Body of pancreas (tissue), 4 donors: ENCODE data around the gene NRCAM. TPM values are rescaled to one million over a fixed set of nuclear protein-coding genes. Genes with fewer than 3 reads are reported as not detected.

Experiments
- ATAC-seq: fragments of 150-250 bp; one replicate; pipeline ENCODE4 v1.9.1; 2016
- DNase-seq, 4 donors: peaks; one replicate each; pipeline ENCODE4 v3.0.0-alpha.2; 2019
- H3K27ac ChIP-seq, 4 donors: fragments of 200-600 bp; sonication (generic); 1 replicate in 3 of 4; 2 replicates in 1 of 4; pipeline versions ENCODE4 v1.5.1 to v1.6.1; 2016 to 2019; ENCODE audit warnings: mild to moderate bottlenecking in 1 of 4, mixed read lengths in 1 of 4, moderate library complexity in 1 of 4
- H3K27me3 ChIP-seq, 2 donors: fragments of 200-600 bp; sonication (generic); one replicate each; pipeline ENCODE4 v1.6.0; 2016; ENCODE audit warnings: mild to moderate bottlenecking in 1 of 2
- H3K36me3 ChIP-seq, 2 donors: fragments of 200-600 bp; sonication (generic); replicated peaks in 1 of 2; 2 replicates each; pipeline ENCODE4 v1.5.1; 2016; ENCODE audit warnings: low read depth in 2 of 2; ENCODE audit not compliant: insufficient read depth in 1 of 2
- H3K4me1 ChIP-seq: fragments of 200-600 bp; sonication (generic); one replicate; pipeline ENCODE4 v1.6.0; 2016
- H3K4me3 ChIP-seq, 2 donors: fragments of 200-600 bp; sonication (generic); 1 replicate in 1 of 2; 2 replicates in 1 of 2; pipeline ENCODE4 v1.5.1; 2016 to 2019
- H3K9me3 ChIP-seq, 3 donors: fragments of 200-600 bp; sonication (generic); 1 replicate in 2 of 3; 2 replicates in 1 of 3; pipeline ENCODE4 v1.5.1; 2016
- POLR2A ChIP-seq, 3 donors: fragments of 450-650 bp; IDR thresholded peaks; one replicate each; pipeline ENCODE4 v1.6.1; 2016; ENCODE audit warnings: antibody characterized with exemption in 3 of 3, mild to moderate bottlenecking in 2 of 3
- WGBS, 2 donors: methylation state at CpG; one replicate each; pipeline ENCODE4 v1.1.5; 2017; 5-methylcytosine and 5-hydroxymethylcytosine counted together
- intact Hi-C: fragments of 100-400 bp; cut with DNase I; formaldehyde crosslinking; loops from one replicate; pipeline ENCODE4 v1.15.1; 2023
- total RNA-seq, 2 donors: library from RNA; depleted of rRNA; stranded (reverse); fragments of >200 nt; gene quantifications; one replicate each; pipeline ENCODE4 v1.1.0, GENCODE V29; 2016
- TF ChIP-seq, protein P1 (sequence below), 7 experiments: fragments of 450-650 bp in 4 of 7; fragments of 200-600 bp in 3 of 7; sonication (generic) in 3 of 7; IDR thresholded peaks; one replicate each; pipeline ENCODE4 v1.5.1; 2016 to 2019; ENCODE audit warnings: antibody characterized with exemption in 7 of 7

The NRCAM gene
- total RNA-seq, 2 donors from 2014 or later, result 39.4 to 49.8 TPM

DNA sequence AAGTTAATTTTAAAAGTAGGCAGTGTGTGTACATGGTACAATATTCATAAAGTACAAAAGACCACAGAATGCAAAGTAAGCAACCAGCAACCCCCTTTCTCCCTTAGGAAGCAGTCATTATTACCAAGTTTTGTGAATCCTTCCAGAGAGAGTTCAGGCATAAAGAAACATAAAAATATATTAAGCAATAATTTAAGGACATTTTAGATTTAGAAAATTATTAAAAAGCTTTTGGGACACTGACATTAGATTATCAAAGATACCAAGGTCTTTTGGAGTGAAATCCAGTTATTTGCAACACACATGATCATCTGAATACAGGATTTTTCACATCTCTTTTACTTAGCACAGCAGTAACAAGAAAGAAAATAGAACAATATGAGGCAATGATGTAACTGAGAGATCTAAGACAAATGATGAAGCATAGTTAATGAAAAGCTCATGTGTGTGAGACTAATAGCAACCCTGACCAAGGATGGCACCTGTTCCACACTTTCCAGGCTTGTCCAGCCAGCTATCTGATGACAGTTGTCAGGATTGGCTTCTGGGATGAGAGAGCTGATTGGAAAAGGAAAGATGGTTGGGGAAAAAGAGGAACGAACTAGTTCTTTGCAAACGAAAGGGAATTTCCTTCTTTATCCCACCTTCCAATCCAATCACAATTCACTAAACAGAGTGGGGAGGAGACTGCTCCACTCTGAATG lies 210.6 kb downstream of the NRCAM start:
- intact Hi-C loops, result no loop called here
- H3K27me3 ChIP-seq, result no peaks in the 10 kb centered on the region

DNA sequence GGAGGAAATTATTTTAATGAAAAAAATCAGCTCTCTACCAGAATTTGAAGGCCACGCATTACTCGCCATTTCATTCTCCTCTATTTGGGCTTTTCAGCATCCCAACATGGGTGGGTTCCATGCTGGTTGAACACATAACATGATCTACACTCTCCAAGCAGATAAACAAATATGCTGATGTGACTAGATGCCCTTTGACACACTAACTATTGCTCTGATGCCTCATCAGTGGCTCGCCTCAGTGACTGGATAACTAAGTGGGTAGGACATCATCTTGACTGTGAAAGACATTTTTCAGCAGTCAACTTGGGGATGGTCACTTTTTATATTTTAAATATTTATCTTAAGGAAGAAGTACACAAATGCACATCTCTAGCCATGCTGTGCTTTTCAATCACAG lies 212.1 kb downstream of the NRCAM start:
- Histone ChIP-seq H3K27ac (no peak overlapping the region), H3K4me3 (no peak overlapping the region), H3K36me3 (no peaks in the 10 kb centered on the region), H3K9me3 (no peaks in the 10 kb centered on the region), H3K4me1 (peaks cover 15% of the 10 kb centered on the region), H3K27me3 (no peaks in the 10 kb centered on the region)
- DNase-seq (no peak), ATAC-seq (no peak)
- intact Hi-C loops, result no loop called here
- TF ChIP-seq POLR2A (IDR thresholded peaks at IDR 0.05), result no peak
- TF ChIP-seq, protein P1, sequence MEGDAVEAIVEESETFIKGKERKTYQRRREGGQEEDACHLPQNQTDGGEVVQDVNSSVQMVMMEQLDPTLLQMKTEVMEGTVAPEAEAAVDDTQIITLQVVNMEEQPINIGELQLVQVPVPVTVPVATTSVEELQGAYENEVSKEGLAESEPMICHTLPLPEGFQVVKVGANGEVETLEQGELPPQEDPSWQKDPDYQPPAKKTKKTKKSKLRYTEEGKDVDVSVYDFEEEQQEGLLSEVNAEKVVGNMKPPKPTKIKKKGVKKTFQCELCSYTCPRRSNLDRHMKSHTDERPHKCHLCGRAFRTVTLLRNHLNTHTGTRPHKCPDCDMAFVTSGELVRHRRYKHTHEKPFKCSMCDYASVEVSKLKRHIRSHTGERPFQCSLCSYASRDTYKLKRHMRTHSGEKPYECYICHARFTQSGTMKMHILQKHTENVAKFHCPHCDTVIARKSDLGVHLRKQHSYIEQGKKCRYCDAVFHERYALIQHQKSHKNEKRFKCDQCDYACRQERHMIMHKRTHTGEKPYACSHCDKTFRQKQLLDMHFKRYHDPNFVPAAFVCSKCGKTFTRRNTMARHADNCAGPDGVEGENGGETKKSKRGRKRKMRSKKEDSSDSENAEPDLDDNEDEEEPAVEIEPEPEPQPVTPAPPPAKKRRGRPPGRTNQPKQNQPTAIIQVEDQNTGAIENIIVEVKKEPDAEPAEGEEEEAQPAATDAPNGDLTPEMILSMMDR (IDR thresholded peaks at IDR 0.05), result no peak
- WGBS, 2 donors, result 90 to 95% methylated on average over 3 of the region's 3 CpGs

More for the DNA sequence above, 210.6 kb downstream of the NRCAM start:
- ATAC-seq (no peak), DNase-seq (no peak)
- peaks cover 25% of the 10 kb centered on the region for H3K4me1 ChIP-seq
- no peaks in the 10 kb centered on the region for H3K36me3 ChIP-seq
- no peak overlapping the region for H3K4me3 ChIP-seq
- 62 to 77% methylated on average over 2 of the region's 2 CpGs for WGBS, 2 donors
- no peaks in the 10 kb centered on the region for H3K9me3 ChIP-seq
- peak overlapping the region in 1 of 4 donors; percentile 38 for H3K27ac ChIP-seq
- TF ChIP-seq, protein P1 (IDR thresholded peaks at IDR 0.05), result no peak
- TF ChIP-seq POLR2A (IDR thresholded peaks at IDR 0.05), result no peak

DNA sequence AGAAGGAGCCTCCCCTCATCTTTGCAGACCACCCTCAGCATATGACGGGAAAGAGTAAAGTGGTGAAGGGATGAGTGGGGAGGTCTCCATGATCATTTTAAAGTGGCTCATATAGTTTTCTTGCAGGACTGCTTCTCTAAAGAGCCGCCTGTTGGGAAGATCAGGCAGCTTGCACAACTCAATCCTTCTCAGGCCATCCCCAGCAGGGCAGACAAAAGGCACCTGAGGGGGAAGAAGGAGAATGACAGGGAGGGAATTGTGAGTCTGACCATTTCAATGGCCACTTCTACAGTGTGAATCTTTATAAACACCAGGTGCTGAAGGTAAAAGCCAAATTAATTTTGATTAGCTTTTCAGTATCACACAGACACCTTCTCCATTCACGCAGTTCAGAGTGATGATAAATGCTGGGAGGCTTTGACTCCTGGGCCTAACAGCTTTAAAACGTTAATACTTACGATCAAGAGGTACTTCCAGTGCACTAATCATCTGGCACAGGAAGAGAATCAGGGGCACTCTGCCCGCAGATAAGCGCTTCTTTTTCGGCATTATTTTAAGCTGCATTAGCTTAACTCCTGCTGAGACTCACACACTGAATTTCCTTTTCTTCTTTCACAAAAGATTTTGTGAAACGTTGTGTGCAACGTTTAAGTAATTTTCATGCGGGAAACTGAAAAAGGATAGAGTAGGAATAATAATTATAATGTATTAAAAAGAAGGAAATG lies 216.6 kb downstream of the NRCAM start:
- H3K9me3 ChIP-seq, result no peaks in the 10 kb centered on the region
- no peak overlapping the region for H3K27ac ChIP-seq
- WGBS, 2 donors, result 67 to 76% methylated on average over 11 of the region's 11 CpGs
- no peaks in the 10 kb centered on the region for H3K27me3 ChIP-seq
- ATAC-seq (no peak), DNase-seq (no peak)
- intact Hi-C loops, result no loop called here
- no peaks in the 10 kb centered on the region for H3K36me3 ChIP-seq
- TF ChIP-seq POLR2A (IDR thresholded peaks at IDR 0.05), result no peak
- TF ChIP-seq, protein P1 (IDR thresholded peaks at IDR 0.05), result no peak
- H3K4me3 ChIP-seq, result no peak overlapping the region
- peaks cover 30% of the 10 kb centered on the region for H3K4me1 ChIP-seq

DNA sequence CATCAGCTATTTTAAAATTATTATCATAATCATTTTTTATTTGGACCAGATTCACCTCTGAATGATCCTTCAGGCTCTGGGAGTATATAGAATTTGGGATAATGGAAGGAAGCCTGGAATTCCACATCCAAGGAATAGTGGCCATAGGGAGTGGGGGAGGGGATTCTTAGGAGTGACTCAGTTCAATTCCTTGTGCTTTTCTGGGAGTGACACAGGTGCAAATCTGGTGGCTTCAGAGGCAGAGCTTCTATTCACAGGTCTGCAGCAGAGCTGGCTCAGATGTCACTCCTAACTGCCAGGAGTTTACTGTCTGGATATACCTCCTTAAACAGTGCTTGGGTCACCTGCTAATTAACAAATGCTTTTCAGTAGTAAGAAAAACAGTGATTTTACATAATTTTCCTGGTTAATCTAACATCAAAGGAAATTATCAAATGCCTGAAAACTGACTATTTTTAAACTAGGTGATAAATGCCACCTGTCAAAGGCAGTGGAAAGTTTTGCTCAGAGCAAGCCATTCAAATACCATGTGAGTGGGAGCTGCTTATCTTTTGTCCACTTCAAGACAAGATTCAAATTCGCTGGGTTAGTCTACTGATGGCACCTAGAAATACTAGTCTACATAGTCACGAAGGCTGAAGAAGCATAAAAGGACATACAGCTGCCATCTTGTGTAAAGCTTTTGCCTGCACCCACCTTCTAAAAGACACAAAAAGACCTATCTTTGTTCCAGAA lies 219.4 kb downstream of the NRCAM start:
- DNase-seq, result peak in 3 of 4 donors; percentile 37 to 49 (median 42)
- 31% methylated on average over 2 of the region's 2 CpGs for WGBS, 2 donors
- no peak for ATAC-seq
- Histone ChIP-seq H3K36me3 (no peaks in the 10 kb centered on the region), H3K4me3 (no peak overlapping the region), H3K27me3 (no peaks in the 10 kb centered on the region), H3K9me3 (no peaks in the 10 kb centered on the region), H3K27ac (peak overlapping the region in 2 of 4 donors; percentile 26 to 54), H3K4me1 (peaks cover 37% of the 10 kb centered on the region)
- intact Hi-C loops, result no loop called here
- no peak for TF ChIP-seq POLR2A (IDR thresholded peaks at IDR 0.05)
- TF ChIP-seq, protein P1 (IDR thresholded peaks at IDR 0.05), result no peak
